PC-9 (cell line): ENCODE measurements around the gene PRDM16. TPM values are rescaled to one million over a fixed set of nuclear protein-coding genes. Genes with fewer than 3 reads are reported as not detected.

Experiments used
- BruUV-seq: library from RNA; stranded (reverse); fragments of 400-500 nt; replicated peaks from 2 replicates; lab custom pipeline; 2021; lab: Mats Ljungman, UMichigan
- CTCF ChIA-PET: fragments of 300-600 bp; sonication (Branson Sonifier 250); formaldehyde crosslinking; loops from one replicate; lab custom pipeline; 2022; ENCODE audit warnings: antibody characterized with exemption; lab: Charles Lee
- POLR2A ChIA-PET: fragments of 300-600 bp; sonication (Branson Sonifier 250); formaldehyde crosslinking; loops from one replicate; lab custom pipeline; 2022; ENCODE audit warnings: antibody characterized with exemption; ENCODE audit not compliant: unreplicated experiment; lab: Charles Lee
- DNase-seq, 2 experiments: peaks; one replicate each; pipeline versions ENCODE4 v3.0.0 to v3.0.0-alpha.2; 2015 to 2022; ENCODE audit warnings: mixed read lengths in 1 of 2
- H2AFZ ChIP-seq: fragments of 200-600 bp; sonication (generic); 2 replicates; pipeline ENCODE4 v1.8.1; 2017; ENCODE audit warnings: antibody characterized with exemption
- H3F3A ChIP-seq: fragments of 200-600 bp; sonication (generic); 2 replicates; pipeline ENCODE4 v1.8.1; 2017; ENCODE audit warnings: antibody characterized with exemption, mild to moderate bottlenecking, low read depth; ENCODE audit not compliant: insufficient read depth
- H3K27ac ChIP-seq: fragments of 200-600 bp; sonication (generic); 2 replicates; pipeline ENCODE4 v1.6.1; 2016; ENCODE audit warnings: mixed run types
- H3K27me3 ChIP-seq: fragments of 200-600 bp; sonication (generic); 2 replicates; pipeline ENCODE4 v1.6.1; 2016; ENCODE audit warnings: low read depth, mixed run types; ENCODE audit not compliant: insufficient read depth
- H3K36me3 ChIP-seq: fragments of 200-600 bp; sonication (generic); 2 replicates; pipeline ENCODE4 v1.6.1; 2016; ENCODE audit warnings: low read depth, mixed run types
- H3K4me1 ChIP-seq: fragments of 200-600 bp; sonication (generic); replicated peaks from 2 replicates; pipeline ENCODE4 v1.6.1; 2016; ENCODE audit warnings: mixed run types; ENCODE audit not compliant: insufficient read depth
- H3K4me2 ChIP-seq: fragments of 200-600 bp; sonication (generic); 2 replicates; pipeline ENCODE4 v1.6.1; 2017; ENCODE audit warnings: mixed run types
- H3K4me3 ChIP-seq: fragments of 200-600 bp; sonication (generic); 2 replicates; pipeline ENCODE4 v1.6.1; 2016; ENCODE audit warnings: mixed run types
- H3K79me2 ChIP-seq: fragments of 200-600 bp; sonication (generic); 2 replicates; pipeline ENCODE4 v1.6.1; 2017; ENCODE audit warnings: low read depth, mixed run types
- H3K9me2 ChIP-seq: fragments of 200-600 bp; sonication (generic); 2 replicates; pipeline ENCODE4 v1.8.1; 2017; ENCODE audit warnings: mild to moderate bottlenecking; ENCODE audit not compliant: insufficient read depth
- H3K9me3 ChIP-seq: fragments of 200-600 bp; sonication (generic); 2 replicates; pipeline ENCODE4 v1.8.1; 2016; ENCODE audit warnings: low read depth; ENCODE audit not compliant: insufficient read depth
- H4K20me1 ChIP-seq: fragments of 200-600 bp; sonication (generic); 2 replicates; pipeline ENCODE4 v1.8.1; 2017; ENCODE audit not compliant: insufficient read depth
- CTCF ChIP-seq: fragments of 200-600 bp; sonication (generic); conservative IDR thresholded peaks from 2 replicates; pipeline ENCODE4 v1.6.1; 2017; ENCODE audit warnings: mixed run types, antibody characterized with exemption, mild to moderate bottlenecking, moderate library complexity
- EZH2 ChIP-seq: fragments of 200-600 bp; sonication (generic); IDR thresholded peaks from 2 replicates; pipeline ENCODE4 v1.8.0; 2017; ENCODE audit warnings: antibody characterized with exemption, low read depth
- intact Hi-C: fragments of 100-400 bp; cut with micrococcal nuclease; formaldehyde crosslinking; loops from one replicate; pipeline ENCODE4 v1.10.0; 2022; ENCODE audit not compliant: unreplicated experiment
- total RNA-seq: library from RNA; stranded (reverse); gene quantifications from 2 replicates; pipeline ENCODE4 v1.2.3, GENCODE V29; 2021

Gene PRDM16
- total RNA-seq, 1 experiment from 2014 or later, result not detected

- Histone ChIP-seq H3K27ac (no peak overlapping the region), H3K27me3 (peaks cover 100% of the 10 kb centered on the region), H3K4me1 (no peaks in the 10 kb centered on the region), H3K4me3 (no peak overlapping the region), H2AFZ (no peak overlapping the region), H3K36me3 (no peaks in the 10 kb centered on the region), H3K9me3 (no peaks in the 10 kb centered on the region), H3F3A (no peaks in the 10 kb centered on the region), H3K4me2 (no peak overlapping the region), H4K20me1 (no peaks in the 10 kb centered on the region), H3K9me2 (no peaks in the 10 kb centered on the region), H3K79me2 (no peaks in the 10 kb centered on the region)
- intact Hi-C loops, result no loop called here
- no peak for DNase-seq
- TF ChIP-seq CTCF (no peak), EZH2 (no peak)
- CTCF ChIA-PET, result no interaction called here
- POLR2A ChIA-PET, result no interaction called here
- BruUV-seq, result no TSS peak
These were observed 119.4 kb downstream of the PRDM16 start for GRCh38 chr1:3188150-3188971.

- intact Hi-C loops, result no loop called here
- Histone ChIP-seq H3K79me2 (no peaks in the 10 kb centered on the region), H3F3A (no peaks in the 10 kb centered on the region), H3K36me3 (no peaks in the 10 kb centered on the region), H3K9me2 (no peaks in the 10 kb centered on the region), H3K4me2 (no peak overlapping the region), H3K4me1 (no peaks in the 10 kb centered on the region), H3K27ac (no peak overlapping the region), H2AFZ (no peak overlapping the region), H4K20me1 (no peaks in the 10 kb centered on the region), H3K27me3 (peaks cover 99% of the 10 kb centered on the region), H3K4me3 (no peak overlapping the region), H3K9me3 (no peaks in the 10 kb centered on the region)
- ChIA-PET CTCF (no interaction called here), POLR2A (no interaction called here)
- DNase-seq, result no peak
- no peak for TF ChIP-seq CTCF
- 0 out of 2 replicates have a peak, but pooled peaks have one; percentile 33 for TF ChIP-seq EZH2
- BruUV-seq, result no TSS peak
These were observed 121.4 kb downstream of the PRDM16 start for GRCh38 chr1:3190256-3191041.

GRCh38 chr1:3192361-3192760 is 123.4 kb downstream of the PRDM16 start:
- POLR2A ChIA-PET, result no interaction called here

More at GRCh38 chr1:3192361-3192760, 123.4 kb downstream of the PRDM16 start:
- Histone ChIP-seq H3K79me2 (no peaks in the 10 kb centered on the region), H2AFZ (no peak overlapping the region), H3K4me3 (no peak overlapping the region), H3K27ac (no peak overlapping the region), H3K9me3 (no peaks in the 10 kb centered on the region), H4K20me1 (no peaks in the 10 kb centered on the region), H3K36me3 (no peaks in the 10 kb centered on the region), H3K9me2 (no peaks in the 10 kb centered on the region), H3K4me1 (no peaks in the 10 kb centered on the region), H3K4me2 (no peak overlapping the region), H3F3A (no peaks in the 10 kb centered on the region), H3K27me3 (peaks cover 99% of the 10 kb centered on the region)
- BruUV-seq, result no TSS peak
- no peak for DNase-seq
- TF ChIP-seq CTCF, result no peak
- no peak for TF ChIP-seq EZH2
- intact Hi-C loops, result no loop called here
- CTCF ChIA-PET, result no interaction called here
